Gastroesophageal sphincter (tissue), 3 donors: ENCODE data around the gene NCLN.

ENCODE experiments used
- EP300 ChIP-seq: sonication (generic); formaldehyde crosslinking; IDR thresholded peaks from one replicate; pipeline ENCODE4 v1.6.1; 2017; ENCODE audit warnings: antibody characterized with exemption, mild to moderate bottlenecking
- POLR2A ChIP-seq, 2 donors: fragments of 450-650 bp; IDR thresholded peaks; one replicate each; pipeline ENCODE4 v1.6.1; 2017; ENCODE audit warnings: antibody characterized with exemption in 2 of 2, mild to moderate bottlenecking in 2 of 2, moderate library complexity in 1 of 2
- POLR2AphosphoS5 ChIP-seq: sonication (generic); formaldehyde crosslinking; IDR thresholded peaks from one replicate; pipeline ENCODE4 v1.6.1; 2017; ENCODE audit warnings: antibody characterized with exemption
- TF ChIP-seq, protein P1 (sequence below), 4 experiments: fragments of 200-600 bp in 2 of 4; fragments of 450-650 bp in 2 of 4; sonication (generic) in 1 of 4; IDR thresholded peaks; one replicate each; pipeline ENCODE4 v1.5.1; 2017 to 2019; ENCODE audit warnings: antibody characterized with exemption in 4 of 4, mild to moderate bottlenecking in 2 of 4, moderate library complexity in 2 of 4

DNA sequence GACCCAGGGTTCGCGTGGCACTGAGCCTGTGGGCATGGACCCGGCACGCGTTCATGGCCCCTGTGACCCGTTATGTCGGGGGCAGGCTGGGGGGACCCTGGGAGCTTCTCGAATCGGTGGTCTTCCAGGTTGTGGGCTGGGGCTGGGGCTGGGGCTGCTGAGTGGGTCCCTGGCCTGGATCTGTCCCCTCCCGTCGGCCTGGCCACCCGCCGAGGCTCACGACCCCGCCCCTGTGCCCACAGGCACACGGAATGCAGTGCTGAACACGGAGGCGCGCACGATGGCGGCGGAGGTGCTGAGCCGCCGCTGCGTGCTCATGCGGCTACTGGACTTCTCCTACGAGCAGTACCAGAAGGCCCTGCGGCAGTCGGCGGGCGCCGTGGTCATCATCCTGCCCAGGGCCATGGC is 6.5 kb downstream of the NCLN start:
- no peak for TF ChIP-seq POLR2AphosphoS5
- no peak for TF ChIP-seq POLR2A (IDR thresholded peaks at IDR 0.05)
- TF ChIP-seq, protein P1, sequence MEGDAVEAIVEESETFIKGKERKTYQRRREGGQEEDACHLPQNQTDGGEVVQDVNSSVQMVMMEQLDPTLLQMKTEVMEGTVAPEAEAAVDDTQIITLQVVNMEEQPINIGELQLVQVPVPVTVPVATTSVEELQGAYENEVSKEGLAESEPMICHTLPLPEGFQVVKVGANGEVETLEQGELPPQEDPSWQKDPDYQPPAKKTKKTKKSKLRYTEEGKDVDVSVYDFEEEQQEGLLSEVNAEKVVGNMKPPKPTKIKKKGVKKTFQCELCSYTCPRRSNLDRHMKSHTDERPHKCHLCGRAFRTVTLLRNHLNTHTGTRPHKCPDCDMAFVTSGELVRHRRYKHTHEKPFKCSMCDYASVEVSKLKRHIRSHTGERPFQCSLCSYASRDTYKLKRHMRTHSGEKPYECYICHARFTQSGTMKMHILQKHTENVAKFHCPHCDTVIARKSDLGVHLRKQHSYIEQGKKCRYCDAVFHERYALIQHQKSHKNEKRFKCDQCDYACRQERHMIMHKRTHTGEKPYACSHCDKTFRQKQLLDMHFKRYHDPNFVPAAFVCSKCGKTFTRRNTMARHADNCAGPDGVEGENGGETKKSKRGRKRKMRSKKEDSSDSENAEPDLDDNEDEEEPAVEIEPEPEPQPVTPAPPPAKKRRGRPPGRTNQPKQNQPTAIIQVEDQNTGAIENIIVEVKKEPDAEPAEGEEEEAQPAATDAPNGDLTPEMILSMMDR (IDR thresholded peaks at IDR 0.05), result no peak
- no peak for TF ChIP-seq EP300
